ENCODE data around the gene SKAP2.

SKAP2 gene

DNA sequence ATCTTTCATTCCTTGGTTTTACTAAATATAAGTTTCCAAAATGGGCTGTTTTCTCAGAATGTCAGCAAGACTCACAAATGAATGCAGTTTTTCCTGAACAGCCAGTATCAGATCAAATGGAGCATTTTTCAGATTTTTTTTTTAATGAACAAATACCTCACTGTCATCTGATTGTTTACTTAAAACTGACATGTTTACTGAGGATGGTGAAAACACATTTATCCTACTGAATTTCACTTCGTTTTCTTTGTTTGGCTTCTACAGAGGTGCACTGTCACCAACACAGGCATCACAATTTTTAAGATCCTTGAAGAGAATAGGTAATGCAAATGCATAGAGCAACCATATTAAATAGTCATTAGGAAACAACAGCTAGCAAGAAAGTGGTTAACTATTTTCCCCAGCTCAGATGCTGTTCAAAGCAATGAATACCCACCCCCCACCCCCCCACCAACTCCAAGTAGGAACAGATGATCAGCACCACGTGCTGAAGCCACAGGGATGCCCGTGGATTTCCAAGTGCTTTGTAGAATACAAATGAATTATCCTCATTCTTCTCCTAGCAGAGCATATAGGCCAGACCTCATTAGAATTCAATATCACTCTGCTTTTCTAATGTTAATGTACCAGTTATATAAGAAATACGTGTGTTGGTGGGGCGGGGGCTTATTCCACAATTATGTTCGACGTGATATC, 205.9 kb downstream of the SKAP2 start:
- DNase-seq = no peak

DNA sequence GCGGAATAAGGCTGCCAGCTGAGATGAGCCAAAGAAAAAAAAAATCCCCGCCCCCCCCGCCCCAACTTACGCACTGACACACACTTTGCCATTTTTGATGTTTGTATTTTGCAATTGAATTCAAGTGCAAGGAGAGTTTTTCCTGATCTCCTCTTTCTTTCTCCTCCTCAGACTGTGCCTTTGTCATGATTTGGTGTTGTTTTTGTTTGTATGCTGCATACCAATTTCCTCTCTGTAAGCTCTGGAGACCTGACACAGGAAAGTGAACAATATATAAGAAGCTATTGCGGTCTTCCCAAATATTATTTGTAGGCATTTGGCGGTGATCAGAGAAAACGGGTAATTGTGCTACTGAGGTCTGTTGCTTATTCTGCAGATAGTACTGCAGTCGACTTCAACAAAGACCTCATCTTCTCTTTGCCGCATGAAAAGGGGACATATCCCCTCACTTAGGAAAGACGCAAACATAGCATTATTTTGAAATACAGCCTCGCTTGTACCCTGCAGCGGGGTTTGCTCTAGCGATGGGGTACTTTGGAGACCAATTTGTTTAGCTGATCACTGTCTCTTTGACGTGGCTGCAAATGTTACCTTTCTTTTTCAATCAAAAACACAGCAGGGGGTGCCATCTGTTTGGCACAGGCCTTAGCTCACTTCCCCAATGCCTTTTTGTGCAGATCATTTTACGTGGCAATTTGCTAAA, 206.6 kb downstream of the SKAP2 start:
- DNase-seq = no peak

DNA sequence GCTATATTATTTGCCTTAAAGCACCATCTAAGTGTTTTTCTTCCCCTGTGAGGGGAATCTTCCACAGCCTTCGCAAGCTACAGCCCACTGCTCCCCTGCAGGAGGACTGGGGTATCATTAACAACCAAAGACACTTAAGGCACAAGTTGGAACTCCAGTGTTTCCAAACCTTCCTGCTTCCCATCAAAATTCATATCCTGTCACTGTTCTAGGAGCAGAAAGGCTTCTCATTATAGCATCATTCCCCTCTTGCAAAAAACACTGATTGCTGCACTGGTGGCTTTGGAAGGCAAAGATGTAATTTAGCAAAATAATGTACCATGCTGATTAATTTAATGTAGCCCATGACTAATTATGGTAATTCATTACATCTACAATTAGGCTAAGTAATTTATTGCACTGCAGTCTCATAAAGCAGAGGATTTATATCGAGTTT, 207.2 kb downstream of the SKAP2 start:
- no peak for DNase-seq

DNA sequence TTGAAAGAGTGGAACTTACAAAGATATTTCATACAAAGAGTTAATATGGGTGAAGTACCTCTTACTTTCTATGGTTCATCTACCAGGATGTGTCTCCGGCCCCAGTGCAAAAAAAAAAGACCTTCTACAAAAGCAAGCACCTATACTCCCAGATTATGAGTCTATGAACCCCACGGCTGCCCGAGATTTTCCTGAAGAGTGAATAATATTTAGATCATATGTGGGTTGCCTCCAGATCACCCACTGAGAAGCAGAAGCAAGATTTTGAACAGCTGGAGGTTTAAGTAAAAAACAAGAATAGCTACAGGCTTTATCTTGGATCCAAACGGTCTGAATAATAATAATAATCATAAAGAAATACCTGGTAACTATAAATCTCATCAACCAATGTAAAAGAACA, 207.7 kb downstream of the SKAP2 start:
- no peak for DNase-seq

DNA sequence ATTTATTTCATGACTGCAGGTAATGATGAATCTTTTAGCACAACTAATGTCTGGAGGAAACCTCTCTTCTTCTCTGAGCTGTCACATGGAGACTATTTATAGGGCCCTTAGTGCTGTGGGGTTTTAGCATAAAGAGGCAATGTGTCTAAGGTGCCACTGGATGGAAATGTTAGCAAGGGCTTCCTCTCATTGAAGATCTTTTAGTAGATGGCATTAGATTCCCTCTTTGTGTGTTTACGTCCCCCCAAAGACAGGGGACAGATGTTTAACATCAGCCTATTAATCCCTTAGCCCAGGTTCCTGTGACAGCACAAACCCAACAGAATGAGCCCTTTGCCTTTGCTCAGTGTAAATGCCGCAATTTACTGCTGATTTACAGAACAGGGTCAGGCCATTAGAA, 208.6 kb downstream of the SKAP2 start:
- no peak for DNase-seq

DNA sequence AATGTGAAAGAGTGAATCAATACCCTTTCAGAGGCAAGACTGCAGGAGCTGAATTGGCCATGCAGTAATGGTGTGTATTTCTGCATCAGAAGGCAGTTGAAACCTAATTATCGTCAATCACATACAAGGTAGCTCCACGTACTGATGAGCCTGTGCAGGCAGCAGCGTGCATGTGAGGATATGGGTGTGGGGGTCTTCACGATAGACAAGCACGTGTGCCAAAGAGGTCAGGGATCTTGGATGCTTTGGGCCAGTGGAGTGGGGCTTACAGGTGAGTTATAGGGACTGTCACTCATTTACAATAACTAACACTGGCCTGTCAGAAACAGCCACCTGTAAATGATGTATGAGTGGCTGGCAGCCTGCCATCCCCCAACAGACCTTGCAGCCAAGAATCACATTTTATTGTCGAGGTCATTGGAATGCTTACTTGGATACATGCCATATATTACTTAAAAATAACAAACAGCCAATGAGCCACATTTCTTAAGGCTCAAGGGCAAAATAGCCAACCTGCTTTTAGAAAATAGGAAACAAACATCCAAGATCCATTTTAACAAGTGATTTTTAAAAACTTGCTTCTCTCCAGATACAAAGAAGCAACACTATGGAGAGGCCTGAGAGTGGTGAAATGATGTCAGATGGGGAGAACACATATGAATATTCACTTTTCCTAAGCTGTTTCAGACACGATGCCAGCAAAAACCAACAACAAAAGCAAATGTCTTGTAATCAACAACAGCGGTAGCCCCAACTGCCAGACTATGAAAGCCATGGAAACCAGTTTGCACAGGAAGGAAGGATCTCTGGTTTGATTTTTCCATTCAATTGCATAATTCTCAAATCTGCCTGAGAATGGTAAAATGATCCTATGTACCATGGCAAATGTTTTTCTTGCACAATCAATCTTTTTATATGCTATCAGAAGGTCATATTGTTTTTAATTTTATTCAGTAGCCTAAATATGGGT, 210.7 kb downstream of the SKAP2 start:
- DNase-seq = no peak

DNA sequence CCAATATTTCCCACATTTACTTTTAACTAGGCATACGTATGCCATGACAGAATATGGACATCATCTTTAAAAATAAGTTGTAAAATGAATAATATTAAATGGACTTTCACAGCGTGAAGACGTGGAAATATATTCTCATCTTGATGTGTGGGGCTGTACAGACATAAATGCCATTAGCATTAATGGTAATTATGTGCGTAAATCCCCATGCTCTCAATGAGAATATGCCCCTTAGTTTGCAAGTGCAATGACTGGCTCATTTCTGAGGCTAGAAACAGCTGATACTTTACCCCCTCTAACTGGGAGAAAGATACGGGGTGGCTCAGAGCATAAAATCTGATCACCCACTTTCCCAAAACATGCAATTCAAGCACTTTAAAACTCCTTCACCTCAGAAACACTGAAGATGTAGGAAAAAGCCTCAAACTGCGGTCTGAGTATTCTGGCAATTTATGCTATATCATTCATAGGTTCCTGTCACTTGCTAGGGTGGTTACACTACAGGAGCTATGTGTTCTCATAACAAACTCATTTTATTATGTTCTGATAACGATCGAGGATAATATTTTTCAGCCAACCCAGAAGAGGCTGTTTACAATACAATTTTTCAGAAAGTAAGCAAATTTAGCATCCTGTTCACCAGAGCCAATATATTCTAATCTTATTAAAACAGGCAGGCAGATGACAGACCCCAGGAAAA, 211.8 kb downstream of the SKAP2 start:
- no peak for DNase-seq

DNA sequence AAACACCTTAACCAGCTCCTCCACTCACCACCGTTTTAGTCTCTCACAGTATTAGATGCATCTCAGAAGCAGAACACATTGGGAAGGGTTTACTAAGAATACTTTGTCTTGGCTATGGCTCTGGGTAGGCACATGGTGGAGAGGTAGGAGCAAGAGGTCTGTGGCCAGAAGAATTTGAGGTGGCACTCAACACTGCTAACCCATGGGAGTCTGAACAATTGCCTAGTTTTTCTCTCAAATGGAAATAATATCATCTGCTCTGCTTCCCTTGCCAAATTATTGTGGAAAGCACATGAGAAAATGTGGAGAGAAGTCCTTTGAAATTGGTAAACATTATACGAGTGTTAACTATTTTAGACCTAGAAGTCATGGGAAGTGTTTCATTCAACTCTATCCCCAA, 214.3 kb downstream of the SKAP2 start:
- no peak for DNase-seq

DNA sequence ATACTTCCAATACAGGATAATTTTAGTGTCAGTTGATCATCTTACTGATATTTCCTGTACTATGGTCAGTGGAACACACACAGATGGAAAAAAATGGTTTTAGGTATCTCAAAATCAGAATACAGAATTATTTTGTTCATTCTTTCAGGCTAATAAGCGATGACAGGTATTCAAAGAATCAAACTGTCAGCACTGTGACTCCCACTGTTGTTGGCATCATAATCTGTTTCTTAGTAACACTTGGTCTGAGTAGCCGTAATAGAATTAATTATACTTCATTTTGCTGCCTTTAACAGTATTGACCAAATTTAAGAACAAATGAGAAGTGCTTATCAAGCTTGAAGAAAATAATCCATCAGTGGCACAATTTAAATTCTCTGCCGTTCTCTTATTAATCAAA, 215.0 kb downstream of the SKAP2 start:
- DNase-seq = no peak

DNA sequence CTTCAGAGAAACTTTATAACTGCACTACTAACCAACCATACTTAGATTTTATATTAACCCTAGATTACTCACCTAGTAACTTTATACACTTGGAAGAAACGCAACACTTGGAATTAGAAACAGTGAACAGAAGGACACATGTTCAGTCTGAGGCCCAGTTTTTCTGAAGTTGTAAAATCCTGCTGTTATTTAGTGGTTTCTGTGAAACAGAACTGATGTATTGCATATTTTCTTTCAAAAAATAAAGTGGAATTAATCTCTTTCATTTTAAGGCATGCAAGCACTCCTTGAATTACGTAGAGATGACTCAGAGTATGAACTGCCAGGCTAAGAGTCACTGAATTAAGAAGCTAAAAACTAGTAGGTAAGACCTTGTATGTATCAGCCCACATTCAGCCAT, 215.8 kb downstream of the SKAP2 start:
- DNase-seq = no peak

DNA sequence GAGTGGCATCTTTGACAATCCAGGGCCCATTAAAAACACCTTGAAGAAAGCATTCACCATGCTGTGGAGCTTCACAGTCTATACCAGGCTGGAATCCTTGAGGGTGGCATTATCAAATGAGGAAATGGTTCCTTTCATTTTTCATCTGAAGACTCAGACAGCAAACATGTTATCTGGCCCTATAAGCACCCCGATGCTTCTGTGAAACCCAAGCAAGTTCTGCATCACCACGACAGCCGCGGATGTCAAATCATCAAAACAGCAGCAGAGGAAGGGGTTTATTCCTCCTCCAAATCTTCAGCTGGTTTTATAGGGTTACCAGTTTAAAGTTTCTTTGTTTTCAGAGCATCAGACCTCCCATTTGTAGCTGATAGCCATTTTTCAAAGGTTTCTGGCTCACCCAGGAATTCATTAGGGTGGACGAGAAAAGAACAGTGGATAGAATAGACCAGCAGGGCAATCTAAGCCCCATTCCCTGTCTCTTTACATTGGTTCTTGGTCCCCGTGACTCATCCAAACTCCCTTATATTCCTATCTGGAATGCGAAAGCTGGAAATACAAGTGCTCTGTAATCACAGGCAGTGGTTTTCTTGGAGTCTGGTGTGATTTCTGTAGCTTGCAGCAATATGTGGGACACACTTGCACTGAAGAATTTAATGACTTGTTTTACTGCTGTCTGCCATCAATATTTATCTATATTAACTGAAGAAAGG, 217.9 kb downstream of the SKAP2 start:
- DNase-seq = no peak

DNA sequence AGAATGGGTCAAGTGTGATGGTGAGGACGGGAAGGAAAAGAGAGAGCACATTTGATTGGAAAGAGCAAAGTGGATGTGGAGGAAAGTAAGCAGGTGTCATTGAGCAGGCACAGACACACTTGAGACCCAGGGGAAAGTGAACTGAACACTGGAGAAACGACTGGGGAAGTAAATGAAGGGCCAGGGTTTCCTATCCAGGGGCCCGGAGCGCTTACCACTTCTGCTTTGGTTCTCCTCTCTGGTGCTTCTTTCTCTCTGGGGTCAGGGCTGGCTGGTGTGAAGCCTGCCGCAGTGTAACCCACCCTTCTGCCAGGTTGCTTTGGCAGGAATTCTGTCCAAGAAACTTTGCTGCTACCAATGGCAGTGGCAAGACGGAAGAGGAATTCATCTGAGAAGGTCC, 219.3 kb downstream of the SKAP2 start:
- no peak for DNase-seq

DNA sequence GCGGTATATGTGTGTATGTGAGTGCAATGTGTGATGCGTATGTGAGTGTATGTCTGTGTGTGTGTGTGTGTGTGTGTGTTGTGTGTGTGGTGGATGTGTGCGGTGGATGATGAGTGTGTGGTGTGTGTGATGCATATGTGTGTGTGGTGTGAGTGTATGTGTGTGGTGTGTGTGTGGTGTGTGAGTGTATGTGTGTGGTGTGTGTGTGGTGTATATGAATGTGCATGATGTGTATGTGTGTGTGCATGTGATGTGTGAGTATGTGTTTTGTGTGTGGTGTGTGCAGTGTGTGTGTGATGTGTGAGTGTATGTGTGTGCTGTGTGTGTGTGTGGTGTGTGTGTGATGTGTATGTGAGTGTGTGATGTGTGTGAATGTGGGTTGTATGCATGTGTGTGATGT, 222.0 kb downstream of the SKAP2 start:
- DNase-seq = no peak

DNA sequence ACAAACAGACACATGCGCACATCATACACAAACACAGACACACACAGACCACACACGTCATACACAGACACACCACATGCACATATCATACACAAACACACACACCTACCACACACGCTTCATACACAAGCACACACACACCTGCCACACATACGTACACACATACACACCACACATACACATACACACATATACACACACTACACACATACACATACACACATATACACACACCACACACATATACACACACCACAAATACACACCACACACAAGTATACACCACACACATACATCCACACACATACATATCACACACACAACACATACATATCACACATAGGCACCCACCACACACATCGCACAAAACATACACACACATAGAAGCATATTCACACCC, 224.7 kb downstream of the SKAP2 start:
- no peak for DNase-seq

DNA sequence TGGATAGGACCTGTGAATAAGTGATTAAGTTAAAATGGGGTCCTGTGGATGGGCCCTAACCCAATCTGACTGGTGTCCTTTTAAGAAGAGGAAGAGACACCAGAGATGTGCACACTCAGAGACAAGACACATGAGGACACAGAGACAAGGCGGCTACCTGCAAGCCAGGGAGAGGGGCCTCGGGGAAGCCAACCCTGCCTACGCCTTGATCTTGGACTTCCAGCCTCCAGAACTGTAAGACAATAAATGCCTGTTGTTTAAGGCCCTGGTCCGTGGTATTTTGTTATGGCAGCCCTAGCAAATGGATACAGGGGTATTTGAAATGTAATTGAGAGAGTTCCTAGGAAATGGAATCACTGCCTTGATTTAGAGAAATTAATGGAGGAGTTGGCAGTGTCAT, 225.3 kb downstream of the SKAP2 start:
- DNase-seq = no peak

DNA sequence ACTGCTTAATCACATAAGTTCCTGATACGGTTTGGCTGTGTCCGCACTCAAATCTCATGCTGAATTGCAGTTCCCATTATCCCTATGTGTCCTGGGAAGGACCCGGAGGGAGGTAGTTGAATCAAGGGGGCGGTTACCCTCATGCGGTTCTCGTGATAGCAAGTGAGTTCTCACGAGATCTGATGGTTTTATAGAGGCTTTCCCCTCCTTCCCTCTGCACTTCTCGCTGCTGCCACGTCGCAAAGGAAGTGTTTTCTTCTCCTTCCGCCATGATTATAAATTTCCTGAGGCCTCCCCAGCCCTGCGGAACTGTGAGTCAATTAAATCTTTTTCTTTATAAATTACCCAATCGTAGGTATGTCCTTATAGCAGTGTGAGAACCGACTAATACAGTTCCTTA, 226.2 kb downstream of the SKAP2 start:
- DNase-seq = no peak

DNA sequence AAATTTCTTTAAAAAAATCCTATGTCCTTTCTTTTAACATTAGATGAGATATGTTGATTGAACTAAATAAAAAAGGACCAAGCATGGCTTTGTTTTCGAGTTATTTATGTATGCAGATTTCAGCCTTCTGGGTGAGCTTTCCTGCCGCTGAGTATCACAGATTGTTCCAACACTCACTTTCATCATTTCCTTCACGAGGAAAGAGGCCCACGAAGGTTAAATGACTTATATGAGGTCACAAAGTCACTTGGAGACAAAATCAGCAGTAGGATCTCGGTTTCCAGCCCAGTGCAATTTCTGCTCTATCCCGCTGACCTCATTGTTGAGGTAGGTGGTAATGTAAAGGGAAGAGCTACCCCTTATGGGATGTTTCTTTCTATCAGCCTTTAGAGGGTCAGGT, 226.8 kb downstream of the SKAP2 start:
- no peak for DNase-seq

DNA sequence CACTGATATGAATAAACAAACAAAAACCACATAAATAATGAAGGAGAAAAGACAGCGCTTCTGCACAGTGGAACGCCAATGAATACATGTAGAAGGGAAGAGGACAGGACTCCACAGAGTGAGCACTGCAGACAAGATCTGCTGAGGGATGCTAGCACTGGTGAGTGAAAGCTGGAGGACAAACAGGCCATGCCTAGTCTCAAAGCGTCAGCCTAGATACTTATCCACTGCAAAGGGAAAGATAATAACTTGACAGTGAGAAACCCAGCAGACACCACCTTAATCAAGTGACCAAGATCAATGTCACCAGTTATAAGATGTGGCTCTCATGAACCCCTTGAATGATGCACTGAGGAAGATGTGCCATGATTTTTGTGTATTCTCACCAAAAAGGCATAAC, 227.6 kb downstream of the SKAP2 start:
- no peak for DNase-seq

DNA sequence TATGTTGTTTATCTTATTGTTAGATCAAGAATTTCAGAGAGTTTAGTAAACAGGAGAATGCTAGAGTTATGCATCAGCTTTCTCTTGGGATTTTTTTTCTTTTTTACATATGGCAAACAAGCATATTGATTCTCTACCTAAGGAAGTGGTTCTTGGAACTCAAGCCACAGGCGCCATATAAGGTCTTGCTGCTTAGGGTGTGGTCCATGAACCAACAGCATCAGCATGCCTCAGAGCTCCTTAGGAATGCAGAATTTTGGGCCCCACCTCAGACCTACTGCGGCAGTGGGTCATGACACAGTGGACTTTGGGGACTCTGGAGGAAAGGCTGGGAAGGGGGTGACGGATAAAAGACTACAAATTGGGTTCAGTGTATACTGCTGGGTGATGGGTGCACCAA, 230.8 kb downstream of the SKAP2 start:
- no peak for DNase-seq

DNA sequence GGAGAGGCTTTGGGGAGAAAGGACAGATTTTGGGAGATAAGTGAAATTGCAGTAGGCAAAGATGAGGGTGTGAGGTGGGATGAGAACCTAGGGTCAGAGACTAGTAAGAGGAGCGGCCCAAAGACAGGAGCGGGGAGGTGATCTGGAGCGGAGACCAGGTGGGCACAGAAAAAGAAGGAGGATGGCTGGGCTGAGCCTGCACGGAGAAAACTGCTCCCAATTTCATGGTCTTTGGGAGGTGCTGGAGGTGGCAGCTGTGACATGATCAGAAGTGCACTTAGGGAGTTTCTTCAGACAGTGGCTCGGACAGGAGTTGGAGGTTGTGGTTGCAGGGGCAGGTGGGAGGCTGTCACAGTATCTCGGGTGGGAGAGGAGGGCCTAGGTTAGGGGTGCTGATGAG, 232.8 kb downstream of the SKAP2 start:
- DNase-seq = no peak

DNA sequence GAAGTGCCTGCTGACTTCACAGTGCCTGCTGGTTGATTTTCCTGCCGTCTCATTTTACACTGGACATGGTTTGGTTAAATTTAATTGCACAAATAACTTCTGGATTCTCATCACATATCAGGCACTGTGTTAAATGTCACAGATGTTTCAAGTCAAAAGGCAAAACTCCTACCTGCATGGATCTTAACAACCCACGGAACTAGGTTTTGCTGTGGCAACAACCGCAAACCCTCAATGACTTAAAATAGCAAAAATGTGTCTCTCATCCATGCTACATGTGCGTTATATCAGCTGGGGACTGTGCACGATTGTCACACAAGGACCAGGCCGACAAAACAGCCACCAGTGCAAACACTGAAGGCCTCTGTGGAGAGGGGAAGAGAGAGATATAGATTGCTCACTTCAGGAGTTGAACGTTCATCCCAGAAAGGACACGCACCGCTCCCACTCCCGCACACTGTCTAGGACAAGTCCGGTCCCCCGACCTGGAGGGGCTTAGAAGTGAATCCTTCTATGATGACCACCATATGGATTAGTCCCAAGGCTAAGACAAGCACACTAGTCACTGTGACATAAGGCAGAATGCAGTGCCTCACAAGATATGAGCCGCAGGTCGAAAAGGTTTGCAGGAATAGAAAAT, 233.3 kb downstream of the SKAP2 start:
- no peak for DNase-seq

DNA sequence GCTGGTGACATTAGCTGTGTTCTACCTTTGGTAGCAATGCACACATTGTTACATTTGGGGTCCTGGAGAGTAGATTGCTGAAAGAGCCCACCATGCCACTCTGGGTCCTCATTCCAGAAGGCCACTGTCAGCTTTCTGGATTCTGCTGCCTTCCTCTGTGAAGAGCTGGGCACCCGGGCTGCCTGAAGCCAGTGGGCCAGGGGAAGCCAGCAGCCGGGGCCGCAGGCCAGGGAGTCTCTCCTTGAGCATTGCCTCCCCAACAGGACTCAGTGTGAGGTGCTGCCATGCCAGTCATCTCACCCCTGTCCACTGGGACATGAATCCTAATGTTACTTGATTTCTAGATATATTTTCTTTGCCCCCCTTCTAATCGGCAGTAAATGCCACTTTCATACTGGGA, 234.0 kb downstream of the SKAP2 start:
- DNase-seq = no peak

Data from activated effector memory CD4-positive, alpha-beta T cell treated with Interleukin-2 at 50 U/mL for 16 hours (primary cell).